ENCODE data around the gene TAF1B.

TAF1B gene

DNA sequence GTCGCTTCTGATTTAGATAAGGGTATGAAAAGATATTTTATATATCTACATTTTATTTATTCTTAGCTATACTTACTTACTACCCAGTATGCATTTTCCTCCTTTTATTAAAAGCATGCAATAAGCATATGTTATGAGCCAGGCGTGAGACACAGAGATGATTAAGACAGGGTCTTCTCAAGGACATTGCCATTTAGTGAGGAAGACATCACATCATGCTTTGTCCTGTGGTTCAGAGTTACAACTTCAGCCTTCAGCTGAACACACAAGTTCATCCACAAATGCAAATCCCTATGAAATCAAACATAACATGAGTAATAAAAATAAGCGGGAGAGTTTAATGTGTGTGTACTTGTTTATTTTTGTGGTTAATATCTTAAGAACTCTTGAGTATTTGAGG lies 138.4 kb downstream of the TAF1B start:
- Histone ChIP-seq H3K27ac (ENCODE audit: low read depth, low read length) (no peak overlapping the region), H3K36me3 (ENCODE audit: control insufficient read depth, insufficient read depth, low read length) (no peaks in the 10 kb centered on the region), H3K9ac (ENCODE audit: low read depth, low read length) (no peak overlapping the region), H3K9me3 (ENCODE audit: control insufficient read depth, insufficient read depth, low read length) (no peaks in the 10 kb centered on the region), H3K4me3 (ENCODE audit: low read depth, low read length) (no peak overlapping the region), H3K4me1 (ENCODE audit: control insufficient read depth, insufficient read depth, low read length) (no peaks in the 10 kb centered on the region), H3K27me3 (ENCODE audit: control insufficient read depth, insufficient read depth, low read length) (no peaks in the 10 kb centered on the region)

DNA sequence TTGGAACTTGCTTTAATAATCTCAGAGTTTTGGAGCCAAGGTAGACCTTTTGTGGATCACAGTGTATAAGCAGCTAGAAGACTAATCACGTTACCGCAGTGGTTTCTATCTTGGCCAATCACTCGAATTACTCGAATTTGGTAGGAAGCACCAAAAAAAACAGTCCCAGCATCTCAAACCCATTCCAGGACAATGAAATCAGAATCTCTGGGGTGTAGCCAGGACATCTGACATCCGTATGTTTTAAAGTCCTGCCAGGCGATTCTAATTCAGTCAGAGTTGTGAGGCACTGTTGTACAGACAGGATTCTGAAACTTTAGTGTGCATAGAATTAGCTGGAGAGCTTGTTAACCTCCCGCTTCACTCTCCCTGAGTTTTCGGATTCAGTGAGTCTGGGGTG lies 139.0 kb downstream of the TAF1B start:
- no peak overlapping the region for H3K4me3 ChIP-seq (ENCODE audit: low read depth, low read length)
- H3K9me3 ChIP-seq (ENCODE audit: control insufficient read depth, insufficient read depth, low read length) = no peaks in the 10 kb centered on the region
- H3K36me3 ChIP-seq (ENCODE audit: control insufficient read depth, insufficient read depth, low read length) = no peaks in the 10 kb centered on the region
- H3K27me3 ChIP-seq (ENCODE audit: control insufficient read depth, insufficient read depth, low read length) = no peaks in the 10 kb centered on the region
- H3K4me1 ChIP-seq (ENCODE audit: control insufficient read depth, insufficient read depth, low read length) = no peaks in the 10 kb centered on the region
- H3K27ac ChIP-seq (ENCODE audit: low read depth, low read length) = no peak overlapping the region
- H3K9ac ChIP-seq (ENCODE audit: low read depth, low read length) = no peak overlapping the region

DNA sequence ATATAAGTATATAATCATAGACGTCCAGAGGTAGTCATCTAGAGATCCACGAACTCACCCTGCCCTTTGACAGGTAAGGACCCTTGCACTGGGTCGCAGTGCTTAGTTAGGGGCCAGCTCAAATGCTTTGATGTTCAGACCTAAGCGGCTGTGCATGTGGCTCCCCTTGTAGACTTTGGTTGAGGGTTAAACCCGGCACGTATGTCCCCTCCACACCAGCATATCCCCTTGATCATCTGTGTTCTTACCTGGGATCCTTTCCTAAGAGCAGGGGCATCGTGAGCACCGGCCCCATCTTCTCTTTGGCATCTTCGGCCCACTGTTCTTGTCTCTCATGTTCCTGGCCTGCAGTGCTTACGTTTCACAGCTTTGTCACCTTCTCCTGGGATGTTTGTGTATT lies 139.6 kb downstream of the TAF1B start:
- Histone ChIP-seq H3K9ac (ENCODE audit: low read depth, low read length) (no peak overlapping the region), H3K4me3 (ENCODE audit: low read depth, low read length) (no peak overlapping the region), H3K4me1 (ENCODE audit: control insufficient read depth, insufficient read depth, low read length) (no peaks in the 10 kb centered on the region), H3K36me3 (ENCODE audit: control insufficient read depth, insufficient read depth, low read length) (no peaks in the 10 kb centered on the region), H3K27me3 (ENCODE audit: control insufficient read depth, insufficient read depth, low read length) (no peaks in the 10 kb centered on the region), H3K27ac (ENCODE audit: low read depth, low read length) (no peak overlapping the region), H3K9me3 (ENCODE audit: control insufficient read depth, insufficient read depth, low read length) (no peaks in the 10 kb centered on the region)

DNA sequence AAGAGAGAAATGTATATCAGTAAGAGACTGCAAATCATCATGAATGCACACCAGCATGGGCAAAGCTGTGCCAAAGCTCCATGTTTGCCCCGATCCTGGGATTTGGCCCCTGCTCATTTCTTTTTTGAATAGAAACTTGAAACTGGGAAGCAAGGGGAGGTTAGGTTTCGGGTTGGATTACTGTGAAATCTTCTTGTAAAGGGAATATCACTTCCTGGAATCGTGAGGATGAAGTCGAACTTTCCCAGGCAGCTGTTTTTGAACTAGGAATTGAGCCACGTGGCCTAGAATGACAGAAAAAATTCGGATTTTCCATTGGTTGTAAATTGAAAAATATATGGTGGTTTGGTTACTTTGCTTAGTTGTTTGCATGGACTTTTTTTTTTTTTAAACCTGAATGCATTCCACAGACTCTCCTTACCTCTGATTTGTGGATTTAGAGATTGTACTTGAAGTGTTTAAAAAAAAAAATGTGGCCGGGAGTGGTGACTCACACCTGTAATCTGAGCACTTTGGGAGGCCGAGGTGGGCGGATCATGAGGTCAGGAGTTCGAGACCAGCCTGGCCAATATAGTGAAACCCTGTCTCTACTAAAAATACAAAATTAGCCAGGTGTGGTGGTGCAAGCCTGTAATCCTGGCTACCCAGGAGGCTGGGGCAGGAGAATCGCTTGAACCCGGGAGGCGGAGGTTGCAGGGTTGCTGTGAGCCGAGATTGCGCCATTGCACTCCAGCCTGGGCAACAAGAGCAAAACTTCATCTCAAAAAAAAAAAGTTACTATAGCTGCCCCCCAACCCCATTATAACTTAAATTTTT lies 140.3 kb downstream of the TAF1B start:
- Histone ChIP-seq H3K27me3 (ENCODE audit: control insufficient read depth, insufficient read depth, low read length) (no peaks in the 10 kb centered on the region), H3K9me3 (ENCODE audit: control insufficient read depth, insufficient read depth, low read length) (no peaks in the 10 kb centered on the region), H3K27ac (ENCODE audit: low read depth, low read length) (no peak overlapping the region), H3K9ac (ENCODE audit: low read depth, low read length) (no peak overlapping the region), H3K36me3 (ENCODE audit: control insufficient read depth, insufficient read depth, low read length) (no peaks in the 10 kb centered on the region), H3K4me3 (ENCODE audit: low read depth, low read length) (no peak overlapping the region), H3K4me1 (ENCODE audit: control insufficient read depth, insufficient read depth, low read length) (no peaks in the 10 kb centered on the region)
